ENCODE measurements around the gene SELENOI.
A peak's percentile ranks its signal among the peaks of the same experiment; 100 is the strongest.

SELENOI gene

GRCh38 chr2:26395394-26395793, 49.5 kb downstream of the SELENOI start:
- no peak for TF ChIP-seq CTCF (IDR thresholded peaks at IDR 0.05; ENCODE audit: low read depth, low read length)
- no peak for DNase-seq (ENCODE audit: low read depth in 2 of 2)
- no peak overlapping the region for H3K4me3 ChIP-seq (replicated peaks in 1 of 2; ENCODE audit: low read depth in 2 of 2, low read length in 2 of 2)

- H3K4me3 ChIP-seq (replicated peaks in 1 of 2; ENCODE audit: low read depth in 2 of 2, low read length in 2 of 2) = no peak overlapping the region
- TF ChIP-seq CTCF (IDR thresholded peaks at IDR 0.05; ENCODE audit: low read depth, low read length) = no peak
- DNase-seq (ENCODE audit: low read depth in 2 of 2) = no peak
Measured at GRCh38 chr2:26396734-26397298, 50.9 kb downstream of the SELENOI start.

GRCh38 chr2:26399771-26400376, 53.9 kb downstream of the SELENOI start:
- no peak overlapping the region for H3K4me3 ChIP-seq (replicated peaks in 1 of 2; ENCODE audit: low read depth in 2 of 2, low read length in 2 of 2)
- TF ChIP-seq CTCF (IDR thresholded peaks at IDR 0.05; ENCODE audit: low read depth, low read length) = no peak

GRCh38 chr2:26400723-26401122, 54.8 kb downstream of the SELENOI start:
- no peak for TF ChIP-seq CTCF (IDR thresholded peaks at IDR 0.05; ENCODE audit: low read depth, low read length)
- no peak for DNase-seq (ENCODE audit: low read depth in 2 of 2)
- H3K4me3 ChIP-seq (replicated peaks in 1 of 2; ENCODE audit: low read depth in 2 of 2, low read length in 2 of 2) = no peak overlapping the region

More at GRCh38 chr2:26399771-26400376, 53.9 kb downstream of the SELENOI start:
- no peak for DNase-seq (ENCODE audit: low read depth in 2 of 2)

- H3K4me3 ChIP-seq (replicated peaks in 1 of 2; ENCODE audit: low read depth in 2 of 2, low read length in 2 of 2) = peak within 1 kb of the TSS; percentile 48 to 54
- peak; percentile 76 to 77 for DNase-seq (ENCODE audit: low read depth in 2 of 2)
- TF ChIP-seq CTCF (IDR thresholded peaks at IDR 0.05; ENCODE audit: low read depth, low read length) = no peak
Measured at GRCh38 chr2:26401739-26402541, 56.0 kb downstream of the SELENOI start, which contains the start of gene DRC1. Gene DRC1 (plus strand): TSS chr2:26401920. CDS start chr2:26401990, 70 bp downstream.

GRCh38 chr2:26407526-26407925, 61.6 kb downstream of the SELENOI start:
- no peak for DNase-seq (ENCODE audit: low read depth in 2 of 2)

More at GRCh38 chr2:26407526-26407925, 61.6 kb downstream of the SELENOI start:
- no peak overlapping the region for H3K4me3 ChIP-seq (replicated peaks in 1 of 2; ENCODE audit: low read depth in 2 of 2, low read length in 2 of 2)
- no peak for TF ChIP-seq CTCF (IDR thresholded peaks at IDR 0.05; ENCODE audit: low read depth, low read length)

Data from cardiac fibroblast (primary cell).